K562 (cell line): ENCODE results near the gene PPFIBP2. TPM values are rescaled to one million over a fixed set of nuclear protein-coding genes. Genes with fewer than 3 reads are reported as not detected.

Experiments
- CBX3 ChIP-seq, 2 experiments: IDR thresholded peaks; 1 replicate in 1 of 2; 2 replicates in 1 of 2; pipeline ENCODE4 v1.6.1; 2012; ENCODE audit warnings: inconsistent platforms in 2 of 2, low read length in 2 of 2, borderline replicate concordance in 1 of 2, control low read depth in 1 of 2
- CTCFL ChIP-seq: IDR thresholded peaks from 2 replicates; pipeline ENCODE4 v1.6.1; 2011; ENCODE audit warnings: borderline replicate concordance, low read depth, mild to moderate bottlenecking, moderate library complexity, low read length; ENCODE audit not compliant: insufficient read depth, poor library complexity, severe bottlenecking
- RNF2 ChIP-seq: sonication (generic); IDR thresholded peaks from 2 replicates; pipeline ENCODE4 v1.6.1; 2016
- ZHX1 ChIP-seq: fragments of 150-350 bp; conservative IDR thresholded peaks from 2 replicates; pipeline ENCODE4 v1.6.1; 2014; ENCODE audit warnings: low read length
- polyA plus RNA-seq, 8 experiments: library from polyadenylated mRNA; depleted of rRNA in 4 of 8; stranded (reverse) in 5 of 8; unstranded in 3 of 8; fragments of >200 nt; fragmentation: Nextera tagmentation in 2 of 8; fragmentation: Illumina TruSeq in 1 of 8; extraction: Ambion mirVana in 2 of 8; extraction: Trizol in 1 of 8; gene quantifications; 2 replicates each; pipeline versions ENCODE4 v1.2.1 to v1.2.3, GENCODE V29; 2011 to 2014; ENCODE audit warnings: inconsistent platforms in 1 of 8, missing spikeins in 1 of 8
- total RNA-seq, 7 experiments: library from RNA; depleted of rRNA in 6 of 7; stranded (reverse); fragments of >200 nt in 6 of 7; fragmentation: Illumina TruSeq in 2 of 7; extraction: Trizol in 2 of 7; gene quantifications; 2 replicates each; pipeline versions ENCODE4 v1.2.1 to v1.2.3, GENCODE V29; 2011 to 2021; ENCODE audit warnings: low replicate concordance in 1 of 7
- TF ChIP-seq, protein P1 (sequence below): fragments of 450-650 bp; formaldehyde crosslinking; IDR thresholded peaks from 2 replicates; pipeline ENCODE4 v1.4.0; 2020; ENCODE audit warnings: mild to moderate bottlenecking, moderate library complexity

PPFIBP2 gene
- total and polyA plus RNA-seq, 9 of the 15 experiments (the other 6 are each of a cell fraction or from before 2014, with no cell fraction given), result 0.18 to 3.4 (median 1.2) TPM

DNA sequence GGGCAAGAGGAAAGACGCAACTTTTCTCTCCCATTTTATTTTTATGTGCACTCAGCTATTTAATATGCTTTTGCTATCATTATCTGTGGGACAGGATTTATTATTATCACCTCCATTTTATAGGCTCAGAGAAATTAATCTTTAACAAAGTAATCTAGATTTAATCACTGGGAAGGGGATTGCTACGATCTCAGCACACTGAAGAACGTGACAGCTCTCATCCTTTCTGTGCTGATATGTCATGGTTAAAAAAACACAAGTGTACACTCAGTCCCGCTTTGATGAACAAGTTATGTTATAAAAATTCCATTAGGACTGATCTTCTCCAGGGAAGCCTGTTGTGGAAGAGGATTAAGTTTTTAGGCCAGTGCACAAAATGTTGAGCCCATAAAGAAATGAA is 121.9 kb downstream of the PPFIBP2 start (continued):
- TF ChIP-seq, protein P1, sequence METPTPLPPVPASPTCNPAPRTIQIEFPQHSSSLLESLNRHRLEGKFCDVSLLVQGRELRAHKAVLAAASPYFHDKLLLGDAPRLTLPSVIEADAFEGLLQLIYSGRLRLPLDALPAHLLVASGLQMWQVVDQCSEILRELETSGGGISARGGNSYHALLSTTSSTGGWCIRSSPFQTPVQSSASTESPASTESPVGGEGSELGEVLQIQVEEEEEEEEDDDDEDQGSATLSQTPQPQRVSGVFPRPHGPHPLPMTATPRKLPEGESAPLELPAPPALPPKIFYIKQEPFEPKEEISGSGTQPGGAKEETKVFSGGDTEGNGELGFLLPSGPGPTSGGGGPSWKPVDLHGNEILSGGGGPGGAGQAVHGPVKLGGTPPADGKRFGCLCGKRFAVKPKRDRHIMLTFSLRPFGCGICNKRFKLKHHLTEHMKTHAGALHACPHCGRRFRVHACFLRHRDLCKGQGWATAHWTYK (CRISPR knock-in tag), result no peak
- TF ChIP-seq ZHX1 (no peak), CBX3 (IDR thresholded peaks at IDR 0.05; ENCODE audit: borderline replicate concordance in 1 of 2, low read length in 2 of 2) (no peak), CTCFL (no peak), RNF2 (no peak)
- TF ChIP-seq, all 486 proteins: peak for 0
